SU-DHL-6 (cell line): Measurements from ENCODE around the gene C1QTNF6.

Experiments
- CTCF ChIP-seq: fragments of 200-600 bp; sonication (generic); IDR thresholded peaks from one replicate; pipeline ENCODE4 v1.5.1; 2017; ENCODE audit warnings: antibody characterized with exemption, mild to moderate bottlenecking, low read length, moderate library complexity; ENCODE audit not compliant: insufficient read depth, poor library complexity, severe bottlenecking
- EZH2phosphoT487 ChIP-seq: fragments of 200-600 bp; sonication (generic), shearing (Covaris generic); conservative IDR thresholded peaks from 2 replicates; pipeline ENCODE4 v1.6.1; 2018; ENCODE audit warnings: mild to moderate bottlenecking, antibody characterized with exemption, low read length, moderate library complexity, mixed read lengths

GRCh38 chr22:37186228-37186996 lies 1.6 kb downstream of the C1QTNF6 start:
- no peak for TF ChIP-seq CTCF
- TF ChIP-seq EZH2phosphoT487, result no peak
